H1 (cell line): ENCODE data around the gene SIK2. TPM values are rescaled to one million over a fixed set of nuclear protein-coding genes. Genes with fewer than 3 reads are reported as not detected.

ENCODE experiments used
- CTCF ChIA-PET: fragments of 300-600 bp; sonication (Branson Sonifier 250); formaldehyde crosslinking; loops from one replicate; lab custom pipeline; 2021; ENCODE audit not compliant: partially characterized antibody; lab: Charles Lee
- POLR2A ChIA-PET: fragments of 300-600 bp; sonication (Branson Sonifier 250); formaldehyde crosslinking; loops from one replicate; lab custom pipeline; 2021; ENCODE audit warnings: inconsistent platforms; ENCODE audit not compliant: partially characterized antibody; lab: Charles Lee
- DNase-seq, 2 experiments: peaks; one replicate each; pipeline versions ENCODE4 v3.0.0 to v3.0.0-alpha.2; 2010 to 2022; ENCODE audit warnings: low spot score in 2 of 2, low read depth in 1 of 2, mixed read lengths in 1 of 2
- FAIRE-seq: peaks from 2 replicates; lab custom pipeline; 2011; peaks lifted over from hg19 to GRCh38; lab: Jason Lieb, UNC
- H2AFZ ChIP-seq: 2 replicates; pipeline ENCODE4 v1.8.1; 2012; ENCODE audit warnings: low read length, inconsistent platforms
- H2AK5ac ChIP-seq: 2 replicates; pipeline ENCODE4 v1.6.1; 2013; ENCODE audit warnings: low read depth, low read length
- H2BK120ac ChIP-seq: replicated peaks from 2 replicates; pipeline ENCODE3; 2013; ENCODE audit warnings: low read depth, low read length, inconsistent platforms
- H2BK12ac ChIP-seq: 2 replicates; pipeline ENCODE4 v1.6.1; 2013; ENCODE audit warnings: low read depth, low read length
- H2BK15ac ChIP-seq: 2 replicates; pipeline ENCODE4 v1.6.1; 2013; ENCODE audit warnings: low read length
- H2BK20ac ChIP-seq: 2 replicates; pipeline ENCODE4 v1.6.1; 2013; ENCODE audit warnings: low read length
- H2BK5ac ChIP-seq: 2 replicates; pipeline ENCODE4 v1.6.1; 2013; ENCODE audit warnings: low read depth, low read length
- H3K14ac ChIP-seq: 2 replicates; pipeline ENCODE4 v1.6.1; 2013; ENCODE audit warnings: inconsistent platforms; ENCODE audit not compliant: insufficient read length
- H3K18ac ChIP-seq: 2 replicates; pipeline ENCODE4 v1.6.1; 2013; ENCODE audit warnings: low read length; ENCODE audit errors: extremely low read depth
- H3K23ac ChIP-seq: 2 replicates; pipeline ENCODE4 v1.6.1; 2013; ENCODE audit warnings: inconsistent platforms; ENCODE audit not compliant: insufficient read length
- H3K23me2 ChIP-seq: 2 replicates; pipeline ENCODE4 v1.6.1; 2013; ENCODE audit warnings: low read depth, low read length
- H3K27ac ChIP-seq: 2 replicates; pipeline ENCODE4 v1.6.1; 2011; ENCODE audit warnings: low read depth, low read length, inconsistent platforms
- H3K27me3 ChIP-seq, 4 experiments: replicated peaks in 1 of 4; 1 replicate in 1 of 4; 2 replicates in 3 of 4; pipeline versions ENCODE4 v1.6.1 to v1.8.1; 2011 to 2013; ENCODE audit warnings: low read length in 3 of 4, mild to moderate bottlenecking in 3 of 4, inconsistent platforms in 2 of 4, mixed read lengths in 2 of 4, moderate library complexity in 1 of 4; ENCODE audit not compliant: control insufficient read depth in 3 of 4, insufficient read depth in 3 of 4; ENCODE audit errors: extremely low read depth in 1 of 4
- H3K36me3 ChIP-seq, 4 experiments: 2 replicates each; pipeline versions ENCODE4 v1.6.1 to v1.8.1; 2011 to 2013; ENCODE audit warnings: mild to moderate bottlenecking in 4 of 4, low read length in 3 of 4, moderate library complexity in 2 of 4, control low read depth in 1 of 4, inconsistent platforms in 1 of 4; ENCODE audit not compliant: insufficient read depth in 4 of 4, control insufficient read depth in 2 of 4
- H3K4ac ChIP-seq: replicated peaks from 2 replicates; pipeline ENCODE3; 2013; ENCODE audit warnings: low read length, low read depth, mixed read lengths, inconsistent platforms; ENCODE audit not compliant: insufficient read length
- H3K4me1 ChIP-seq, 4 experiments: replicated peaks in 1 of 4; 1 replicate in 1 of 4; 2 replicates in 3 of 4; pipeline versions ENCODE4 v1.6.1 to v1.8.1; 2011 to 2013; ENCODE audit warnings: low read length in 3 of 4, inconsistent platforms in 2 of 4, mixed read lengths in 1 of 4; ENCODE audit not compliant: insufficient read depth in 4 of 4, control insufficient read depth in 3 of 4
- H3K4me2 ChIP-seq, 2 experiments: 2 replicates each; pipeline versions ENCODE4 v1.6.1 to v1.8.1; 2011 to 2013; ENCODE audit warnings: low read depth in 2 of 2, low read length in 2 of 2, control low read depth in 1 of 2, inconsistent platforms in 1 of 2, mild to moderate bottlenecking in 1 of 2; ENCODE audit not compliant: insufficient read depth in 1 of 2
- H3K4me3 ChIP-seq, 4 experiments: fragments of 200-600, 300-600 bp in 1 of 4; sonication (generic), shearing (Covaris generic), sonication (Bioruptor Twin) in 1 of 4; 2 replicates each; pipeline versions ENCODE4 v1.5.1 to v1.8.1; 2011 to 2016; ENCODE audit warnings: low read length in 4 of 4, low read depth in 3 of 4, control low read depth in 2 of 4, inconsistent platforms in 2 of 4, mild to moderate bottlenecking in 2 of 4, mixed read lengths in 1 of 4, moderate library complexity in 1 of 4; ENCODE audit not compliant: insufficient read depth in 2 of 4; ENCODE audit errors: extremely low read depth in 1 of 4
- H3K56ac ChIP-seq: replicated peaks from 2 replicates; pipeline ENCODE3; 2013; ENCODE audit warnings: low read depth, mild to moderate bottlenecking, mixed read lengths, low read length, inconsistent platforms; ENCODE audit not compliant: insufficient read length
- H3K79me1 ChIP-seq: 2 replicates; pipeline ENCODE4 v1.6.1; 2013; ENCODE audit warnings: low read depth, low read length, control low read depth
- H3K79me2 ChIP-seq, 2 experiments: 2 replicates each; pipeline versions ENCODE4 v1.6.1 to v1.8.1; 2012 to 2013; ENCODE audit warnings: low read length in 2 of 2, mild to moderate bottlenecking in 2 of 2, inconsistent platforms in 1 of 2; ENCODE audit not compliant: insufficient read depth in 2 of 2, control insufficient read depth in 1 of 2
- H3K9ac ChIP-seq, 4 experiments: replicated peaks in 1 of 4; 1 replicate in 1 of 4; 2 replicates in 3 of 4; pipeline versions ENCODE4 v1.6.1 to v1.8.1; 2011 to 2013; ENCODE audit warnings: low read depth in 3 of 4, low read length in 3 of 4, control low read depth in 2 of 4, mild to moderate bottlenecking in 2 of 4, moderate library complexity in 2 of 4, inconsistent platforms in 1 of 4; ENCODE audit errors: extremely low read depth in 1 of 4
- H3K9me3 ChIP-seq, 2 experiments: 2 replicates each; pipeline versions ENCODE4 v1.6.1 to v1.8.1; 2012 to 2013; ENCODE audit warnings: mild to moderate bottlenecking in 2 of 2, moderate library complexity in 2 of 2, control low read depth in 1 of 2, inconsistent platforms in 1 of 2, low read depth in 1 of 2, low read length in 1 of 2, mixed read lengths in 1 of 2; ENCODE audit not compliant: insufficient read depth in 2 of 2
- H4K20me1 ChIP-seq, 2 experiments: replicated peaks in 1 of 2; 2 replicates each; pipeline versions ENCODE3 to v1.8.1; 2011 to 2013; ENCODE audit warnings: inconsistent platforms in 2 of 2, low read length in 2 of 2, mild to moderate bottlenecking in 1 of 2; ENCODE audit not compliant: insufficient read depth in 2 of 2, control insufficient read depth in 1 of 2
- H4K5ac ChIP-seq: 2 replicates; pipeline ENCODE4 v1.6.1; 2013; ENCODE audit warnings: low read length, low read depth, mixed read lengths, inconsistent platforms; ENCODE audit not compliant: insufficient read length
- H4K8ac ChIP-seq: 2 replicates; pipeline ENCODE4 v1.8.0; 2013; ENCODE audit warnings: mild to moderate bottlenecking, moderate library complexity, low read length, inconsistent platforms; ENCODE audit not compliant: insufficient read depth; ENCODE audit errors: extremely low read depth
- H4K91ac ChIP-seq: replicated peaks from 2 replicates; pipeline ENCODE3; 2013; ENCODE audit warnings: low read length, mixed read lengths, inconsistent platforms; ENCODE audit not compliant: insufficient read length
- ASH2L ChIP-seq: fragments of 200-600, 300-600 bp; sonication (generic); IDR thresholded peaks from one replicate; pipeline ENCODE4 v1.7.1; 2017; ENCODE audit warnings: low read length
- BCL11A ChIP-seq, 2 experiments: IDR thresholded peaks; one replicate each; pipeline ENCODE4 v1.6.1; 2011; ENCODE audit warnings: low read depth in 2 of 2, low read length in 2 of 2, mild to moderate bottlenecking in 2 of 2
- CHD2 ChIP-seq: IDR thresholded peaks from 2 replicates; pipeline ENCODE4 v1.6.1; 2012; ENCODE audit warnings: low read length, improper control_type of control experiment
- WGBS, 2 experiments: shearing (Covaris generic) in 1 of 2; methylation state at CpG; one replicate each; pipeline versions ENCODE4 v1.1.6 to v1.1.7; 2013 to 2015; ENCODE audit warnings: low lambda C conversion rate in 2 of 2, mixed read lengths in 2 of 2, inconsistent platforms in 1 of 2, low coverage in 1 of 2, missing lambda C conversion rate in 1 of 2; ENCODE audit not compliant: insufficient replicate concordance in 2 of 2, insufficient coverage in 1 of 2, insufficient read length in 1 of 2; ENCODE audit errors: extremely low coverage in 1 of 2, missing lambda C conversion rate in 1 of 2; 5-methylcytosine and 5-hydroxymethylcytosine counted together
- polyA plus RNA-seq, 7 experiments: library from polyadenylated mRNA; depleted of rRNA in 3 of 7; stranded (reverse) in 5 of 7; unstranded in 2 of 7; fragments of >200 nt in 5 of 7; fragments of 200-250 nt in 2 of 7; gene quantifications; 1 replicate in 5 of 7; 2 replicates in 1 of 7; 4 replicates in 1 of 7; pipeline versions ENCODE4 v1.2.1 to v1.2.3, GENCODE V29; 2011 to 2013; ENCODE audit warnings: missing spikeins in 2 of 7, mixed read lengths in 2 of 7
- total RNA-seq: library from RNA; stranded (reverse); fragmentation: NEBNext Ultra II Directional; extraction: Animal tissue kit (Norgen Biotek cat#: 25700); gene quantifications from 2 replicates; pipeline ENCODE4 v1.2.1, GENCODE V29; 2021

Gene SIK2
- total and polyA plus RNA-seq, 2 of the 8 experiments (the other 6 are each of a cell fraction or from before 2014, with no cell fraction given), result 8.8 to 11.2 TPM

- H2AK5ac ChIP-seq, result no peak overlapping the region
- no peak overlapping the region for H4K8ac ChIP-seq
- no peaks in the 10 kb centered on the region for H3K79me2 ChIP-seq
- 90% methylated on average over 3 of the region's 3 CpGs; no CpG with 5 or more reads in 1 of the 2 experiments for WGBS, 2 experiments
- no peak overlapping the region for H2AFZ ChIP-seq
- no peak overlapping the region for H3K4me3 ChIP-seq
- no peak overlapping the region for H3K14ac ChIP-seq
- peaks cover 0 to 9% (median 4%) of the 10 kb centered on the region in 4 experiments; a peak in 3 of 8 replicates for H3K36me3 ChIP-seq
- POLR2A ChIA-PET, result interaction anchor here (0.7 to 1.5 kb wide), 2 partner anchors 207 to 1359 kb away, joined by 3 read pairs; no protein-coding TSS in a partner anchor
- no peak overlapping the region for H3K4ac ChIP-seq
- FAIRE-seq, result no peak
- H2BK20ac ChIP-seq, result no peak overlapping the region
- H3K9me3 ChIP-seq, result peaks cover 5 to 6% of the 10 kb centered on the region in 2 experiments; a peak in 3 of 4 replicates
- no peak overlapping the region for H3K56ac ChIP-seq
- no peak for DNase-seq
- no peak overlapping the region for H3K27ac ChIP-seq
- H3K9ac ChIP-seq, result no peak overlapping the region
- H3K23me2 ChIP-seq, result no peaks in the 10 kb centered on the region
- no peak overlapping the region for H4K5ac ChIP-seq
- no peak overlapping the region for H3K18ac ChIP-seq
- H3K4me2 ChIP-seq, result no peak overlapping the region
- H2BK120ac ChIP-seq, result no peak overlapping the region
- no peak overlapping the region for H2BK5ac ChIP-seq
- H3K23ac ChIP-seq, result no peak overlapping the region
- no peaks in the 10 kb centered on the region for H3K27me3 ChIP-seq
- no peak overlapping the region for H2BK15ac ChIP-seq
- CTCF ChIA-PET, result interaction anchor here (0.7 to 3.7 kb wide), 7 partner anchors 11 to 217 kb away, joined by 3 to 15 read pairs (median 3); no protein-coding TSS in a partner anchor
- no peak overlapping the region for H2BK12ac ChIP-seq
- no peak overlapping the region for H4K91ac ChIP-seq
- H4K20me1 ChIP-seq, result no peaks in the 10 kb centered on the region
- peaks cover 0 to 6% (median 4%) of the 10 kb centered on the region in 4 experiments; a peak in 4 of 7 replicates for H3K4me1 ChIP-seq
- no peaks in the 10 kb centered on the region for H3K79me1 ChIP-seq
- TF ChIP-seq ASH2L (no peak), BCL11A (IDR thresholded peaks at IDR 0.05; ENCODE audit: low read depth in 2 of 2, low read length in 2 of 2) (no peak), CHD2 (no peak)
These were observed 41.4 kb upstream of the SIK2 start for GRCh38 chr11:111560800-111561199.
